A549 (cell line): ENCODE data around the gene TCF12.

Source experiments
- CTCF ChIP-seq: fragments of >200 bp; sonication (Bioruptor Twin); formaldehyde crosslinking; IDR thresholded peaks from 3 replicates; pipeline ENCODE4 v1.5.1; 2016
- EHMT2 ChIP-seq: fragments of 200-600 bp; sonication (generic); IDR thresholded peaks from 2 replicates; pipeline ENCODE4 v1.6.1; 2016; ENCODE audit warnings: antibody characterized with exemption, low read depth, mild to moderate bottlenecking, moderate library complexity
- EP300 ChIP-seq, 2 experiments: fragments of >200 bp; sonication (Bioruptor Twin); formaldehyde crosslinking; IDR thresholded peaks; 2 replicates in 1 of 2; 3 replicates in 1 of 2; pipeline ENCODE4 v1.6.1; 2016 to 2017
- ESRRA ChIP-seq: fragments of 150-350 bp; IDR thresholded peaks from 2 replicates; pipeline ENCODE4 v1.6.1; 2014; ENCODE audit warnings: mild to moderate bottlenecking, low read length, borderline replicate concordance
- JUN ChIP-seq, 2 experiments: fragments of >200 bp; sonication (Bioruptor Twin); formaldehyde crosslinking; IDR thresholded peaks; 2 replicates in 1 of 2; 3 replicates in 1 of 2; pipeline ENCODE4 v1.6.1; 2016 to 2017
- MAZ ChIP-seq: fragments of 150-350 bp; IDR thresholded peaks from 2 replicates; pipeline ENCODE4 v1.6.1; 2014; ENCODE audit warnings: antibody characterized with exemption, low read depth, low read length, borderline replicate concordance
- PHF8 ChIP-seq: fragments of 200-600 bp; sonication (generic); IDR thresholded peaks from 2 replicates; pipeline ENCODE4 v1.6.1; 2016; ENCODE audit warnings: low read depth, mild to moderate bottlenecking, antibody characterized with exemption, moderate library complexity, borderline replicate concordance
- TF ChIP-seq, protein P1 (sequence below): IDR thresholded peaks from 2 replicates; pipeline ENCODE4 v1.6.1; 2012

GRCh38 chr15:57308170-57308545, 389.7 kb downstream of the TCF12 start:
- TF ChIP-seq EHMT2 = no peak
- no peak for TF ChIP-seq EP300 (IDR thresholded peaks at IDR 0.05)
- TF ChIP-seq, protein P1, sequence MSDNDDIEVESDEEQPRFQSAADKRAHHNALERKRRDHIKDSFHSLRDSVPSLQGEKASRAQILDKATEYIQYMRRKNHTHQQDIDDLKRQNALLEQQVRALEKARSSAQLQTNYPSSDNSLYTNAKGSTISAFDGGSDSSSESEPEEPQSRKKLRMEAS = no peak
- TF ChIP-seq CTCF = no peak
- TF ChIP-seq ESRRA = no peak
- TF ChIP-seq JUN (IDR thresholded peaks at IDR 0.05) = no peak
- no peak for TF ChIP-seq PHF8
- TF ChIP-seq MAZ = no peak
